ENCODE results near the gene HOXC10.

The HOXC10 gene

DNA sequence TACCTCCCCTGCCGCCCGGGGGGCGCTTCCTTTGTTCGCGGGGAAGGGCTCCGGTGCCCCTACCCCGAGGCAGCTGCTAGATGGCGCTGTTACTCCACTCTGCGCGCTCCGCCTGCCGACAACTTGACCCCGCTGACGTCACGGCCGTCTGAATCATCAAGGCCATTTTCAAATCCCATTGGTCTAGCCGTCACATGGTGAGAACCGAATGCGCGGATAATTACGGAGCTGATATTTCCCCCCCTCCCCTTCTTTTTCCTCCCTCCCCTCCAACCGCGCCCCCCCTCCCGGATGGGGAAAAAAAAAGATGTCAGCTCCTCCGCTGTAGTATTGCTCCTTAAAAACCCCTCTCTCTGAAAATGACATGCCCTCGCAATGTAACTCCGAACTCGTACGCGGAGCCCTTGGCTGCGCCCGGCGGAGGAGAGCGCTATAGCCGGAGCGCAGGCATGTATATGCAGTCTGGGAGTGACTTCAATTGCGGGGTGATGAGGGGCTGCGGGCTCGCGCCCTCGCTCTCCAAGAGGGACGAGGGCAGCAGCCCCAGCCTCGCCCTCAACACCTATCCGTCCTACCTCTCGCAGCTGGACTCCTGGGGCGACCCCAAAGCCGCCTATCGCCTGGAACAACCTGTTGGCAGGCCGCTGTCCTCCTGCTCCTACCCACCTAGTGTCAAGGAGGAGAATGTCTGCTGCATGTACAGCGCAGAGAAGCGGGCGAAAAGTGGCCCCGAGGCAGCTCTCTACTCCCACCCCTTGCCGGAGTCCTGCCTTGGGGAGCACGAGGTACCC lies at the start of gene HOXC10:
Gene HOXC10 (plus strand): TSS at position 246 of the 791 bp plus-strand sequence. CDS start 114 bp downstream, at position 360.
- CTCF ChIA-PET, result interaction anchor here (0.7 to 5.8 kb wide), 40 partner anchors 8 to 398 kb away, joined by 3 to 401 read pairs (median 5); partner anchors contain the start of genes HOXC11, HOXC5, HOXC8 and HOXC9
- peak; percentile 89 for DNase-seq (ENCODE audit: low read depth, low spot score)
- POLR2A ChIA-PET, result interaction anchor here (0.6 to 2.9 kb wide), 20 partner anchors 8 to 231 kb away, joined by 3 to 12 read pairs (median 4); partner anchors contain the start of gene HOXC8
- TF ChIP-seq, protein P1, sequence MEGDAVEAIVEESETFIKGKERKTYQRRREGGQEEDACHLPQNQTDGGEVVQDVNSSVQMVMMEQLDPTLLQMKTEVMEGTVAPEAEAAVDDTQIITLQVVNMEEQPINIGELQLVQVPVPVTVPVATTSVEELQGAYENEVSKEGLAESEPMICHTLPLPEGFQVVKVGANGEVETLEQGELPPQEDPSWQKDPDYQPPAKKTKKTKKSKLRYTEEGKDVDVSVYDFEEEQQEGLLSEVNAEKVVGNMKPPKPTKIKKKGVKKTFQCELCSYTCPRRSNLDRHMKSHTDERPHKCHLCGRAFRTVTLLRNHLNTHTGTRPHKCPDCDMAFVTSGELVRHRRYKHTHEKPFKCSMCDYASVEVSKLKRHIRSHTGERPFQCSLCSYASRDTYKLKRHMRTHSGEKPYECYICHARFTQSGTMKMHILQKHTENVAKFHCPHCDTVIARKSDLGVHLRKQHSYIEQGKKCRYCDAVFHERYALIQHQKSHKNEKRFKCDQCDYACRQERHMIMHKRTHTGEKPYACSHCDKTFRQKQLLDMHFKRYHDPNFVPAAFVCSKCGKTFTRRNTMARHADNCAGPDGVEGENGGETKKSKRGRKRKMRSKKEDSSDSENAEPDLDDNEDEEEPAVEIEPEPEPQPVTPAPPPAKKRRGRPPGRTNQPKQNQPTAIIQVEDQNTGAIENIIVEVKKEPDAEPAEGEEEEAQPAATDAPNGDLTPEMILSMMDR (IDR thresholded peaks at IDR 0.05; ENCODE audit: insufficient read depth, low read length, missing control alignments), result peak; percentile 92
- H3K4me3 ChIP-seq (ENCODE audit: low read depth, low read length), result peak within 1 kb of the TSS; percentile 96

DNA sequence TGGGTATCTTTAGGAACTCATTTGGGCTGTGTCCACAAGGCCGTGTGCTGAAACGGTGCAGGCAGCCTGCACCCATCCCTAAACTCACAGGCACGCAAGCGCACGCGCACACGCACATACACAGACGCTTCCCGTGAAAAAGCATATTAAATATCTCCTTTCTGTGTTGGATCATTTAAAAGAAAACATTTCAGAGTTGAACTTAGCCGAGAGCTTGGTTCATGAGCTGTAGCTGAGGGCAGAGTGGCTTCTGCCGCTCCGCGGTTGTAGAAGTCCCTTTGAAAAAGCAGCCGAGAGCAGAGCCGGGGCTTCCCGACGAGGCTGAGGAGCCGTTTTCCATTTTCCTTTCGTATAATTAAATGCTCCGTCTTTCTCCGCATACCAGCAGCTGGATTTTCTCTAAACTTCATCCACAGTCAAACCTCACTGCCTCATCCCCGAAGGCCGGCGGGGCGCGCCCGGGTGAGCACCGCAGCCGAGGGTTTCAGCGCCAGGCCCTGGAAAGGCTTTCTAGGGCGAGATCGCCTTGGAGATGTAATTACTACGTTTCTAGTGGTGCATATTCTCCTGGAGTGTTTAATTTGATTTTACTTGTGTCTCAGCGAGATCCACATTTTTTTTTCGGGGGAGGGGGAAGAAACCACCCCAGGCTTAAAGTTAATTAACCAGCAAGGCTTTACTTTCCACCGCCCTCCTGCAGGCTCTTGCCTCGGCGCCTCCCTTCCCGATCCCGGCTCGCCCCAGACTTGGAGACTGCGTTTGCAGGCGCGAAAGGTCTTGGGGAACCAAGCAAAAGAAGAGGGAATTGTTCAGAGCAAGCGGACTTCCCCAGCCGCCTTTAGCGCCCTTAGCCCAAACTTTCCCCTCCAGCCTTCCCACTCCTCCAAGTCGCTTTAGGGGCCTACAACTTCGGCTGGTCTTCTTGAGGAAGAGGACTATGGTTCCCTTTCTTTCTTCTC lies 49.3 kb upstream of the HOXC10 start:
- H3K4me3 ChIP-seq (ENCODE audit: low read depth, low read length), result no peak overlapping the region
- TF ChIP-seq, protein P1 (IDR thresholded peaks at IDR 0.05; ENCODE audit: insufficient read depth, low read length, missing control alignments), result no peak
- ChIA-PET POLR2A (no interaction called here), CTCF (no interaction called here)
- DNase-seq (ENCODE audit: low read depth, low spot score), result no peak

DNA sequence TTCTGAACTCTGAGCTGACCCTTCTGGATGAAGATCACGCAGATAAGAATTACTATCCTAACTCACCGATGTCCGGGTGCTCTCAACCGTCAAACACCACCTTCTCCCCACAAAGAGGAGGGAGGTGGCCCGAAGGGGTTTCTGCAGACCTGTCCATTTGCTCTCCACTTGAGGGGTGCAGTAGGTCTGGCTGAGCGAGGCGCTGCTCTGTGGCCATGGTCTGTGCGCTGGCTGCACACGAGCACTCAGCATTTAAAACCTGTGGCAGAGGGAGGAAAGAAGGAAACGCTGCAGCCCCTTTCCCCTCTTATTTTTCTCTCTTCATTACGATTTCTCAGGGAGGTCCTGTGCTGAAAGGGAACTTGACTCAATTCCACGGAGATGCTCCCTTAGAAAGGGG lies 47.8 kb upstream of the HOXC10 start:
- H3K4me3 ChIP-seq (ENCODE audit: low read depth, low read length), result no peak overlapping the region
- no peak for DNase-seq (ENCODE audit: low read depth, low spot score)
- TF ChIP-seq, protein P1 (IDR thresholded peaks at IDR 0.05; ENCODE audit: insufficient read depth, low read length, missing control alignments), result no peak
- POLR2A ChIA-PET, result no interaction called here
- CTCF ChIA-PET, result interaction anchor here (1.0 kb wide), 1 partner anchor 279 kb away, joined by 4 read pairs; no protein-coding TSS in a partner anchor

DNA sequence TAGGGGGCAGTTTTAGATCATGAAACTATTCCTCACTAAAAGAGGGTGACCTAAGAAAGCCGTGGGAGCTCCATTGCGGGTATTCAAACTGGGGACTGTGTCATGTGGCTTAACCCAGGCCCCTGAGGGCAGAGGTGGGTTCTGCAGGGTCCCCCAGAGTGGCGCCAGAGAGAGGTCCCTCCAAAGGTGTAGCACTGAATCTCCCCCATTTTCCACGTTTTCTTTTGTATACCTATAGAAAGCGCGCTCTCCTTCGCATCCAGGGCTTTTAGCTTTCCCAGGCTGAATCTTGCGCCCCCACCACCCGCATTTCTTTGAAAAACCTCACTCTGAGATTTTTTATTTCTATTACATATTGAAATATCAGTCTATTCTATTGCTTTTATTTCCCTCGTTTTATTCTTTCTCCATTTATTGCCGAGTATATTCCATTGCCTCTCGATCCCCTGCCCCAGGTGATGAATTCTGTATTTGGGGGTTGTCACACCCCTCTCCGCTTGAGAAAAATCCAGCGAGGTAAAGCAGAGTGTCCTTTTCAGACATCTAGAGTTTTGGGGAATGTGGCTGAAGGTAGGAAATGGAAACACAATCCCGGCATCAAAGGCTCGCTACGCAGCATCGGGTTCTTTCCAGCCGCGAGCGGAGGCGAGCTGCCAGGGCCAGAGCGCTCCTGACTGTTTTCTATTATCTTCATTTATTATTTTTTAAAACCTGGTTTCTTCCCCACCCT lies 47.2 kb upstream of the HOXC10 start:
- DNase-seq (ENCODE audit: low read depth, low spot score), result no peak
- CTCF ChIA-PET, result interaction anchor here (1.0 to 1.6 kb wide), 2 partner anchors 192 to 278 kb away, joined by 4 read pairs; no protein-coding TSS in a partner anchor
- no peak overlapping the region for H3K4me3 ChIP-seq (ENCODE audit: low read depth, low read length)
- POLR2A ChIA-PET, result no interaction called here
- TF ChIP-seq, protein P1 (IDR thresholded peaks at IDR 0.05; ENCODE audit: insufficient read depth, low read length, missing control alignments), result no peak

DNA sequence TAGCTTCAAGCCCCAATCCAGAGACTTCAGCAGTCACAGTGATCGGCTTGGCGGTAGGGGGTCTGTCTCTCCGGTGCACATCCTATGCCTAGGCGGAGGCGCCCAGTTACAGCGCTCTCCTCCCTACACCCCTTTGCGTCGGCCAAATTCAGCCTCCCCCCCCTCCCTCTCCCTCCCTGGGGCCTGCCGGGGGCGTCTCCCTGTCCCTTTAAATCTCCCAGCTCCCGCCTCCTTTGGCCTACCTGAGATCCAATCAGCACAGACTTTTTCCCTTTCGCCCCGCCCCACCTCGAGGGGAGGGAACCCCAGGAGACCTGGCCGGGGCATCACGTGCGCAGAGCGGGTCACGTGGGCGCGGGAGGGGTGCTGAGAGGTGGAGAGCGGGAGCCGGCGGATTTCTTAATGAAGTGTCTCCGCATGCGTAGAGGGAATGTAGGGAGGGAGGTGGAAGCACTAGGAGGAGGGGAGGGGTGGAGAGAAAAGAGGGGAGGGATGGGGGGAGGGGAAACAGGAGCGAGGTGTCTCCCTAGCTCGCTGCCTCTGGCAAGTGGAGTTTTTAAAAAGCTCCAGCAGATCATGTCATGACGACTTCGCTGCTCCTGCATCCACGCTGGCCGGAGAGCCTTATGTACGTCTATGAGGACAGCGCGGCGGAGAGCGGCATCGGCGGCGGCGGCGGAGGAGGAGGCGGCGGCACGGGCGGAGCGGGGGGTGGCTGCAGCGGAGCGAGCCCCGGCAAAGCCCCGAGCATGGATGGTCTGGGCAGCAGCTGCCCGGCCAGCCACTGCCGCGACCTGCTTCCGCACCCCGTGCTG lies 46.4 kb upstream of the HOXC10 start, which contains the start of gene HOXC13:
Gene HOXC13 (plus strand): TSS at position 506 of the 815 bp plus-strand sequence. CDS start 76 bp downstream, at position 582.
- ChIA-PET CTCF (interaction anchor here (1.6 kb wide), 1 partner anchor 192 kb away, joined by 4 read pairs; no protein-coding TSS in a partner anchor), POLR2A (no interaction called here)
- no peak within 1 kb of the TSS for H3K4me3 ChIP-seq (ENCODE audit: low read depth, low read length)
- TF ChIP-seq, protein P1 (IDR thresholded peaks at IDR 0.05; ENCODE audit: insufficient read depth, low read length, missing control alignments), result no peak
- DNase-seq (ENCODE audit: low read depth, low spot score), result no peak

All from AG04449 (cell line).